Stimulated activated naive CD8-positive, alpha-beta T cell treated with anti-CD3 and anti-CD28 coated beads, Interleukin-15, Interleukin-2, amounts not matched to agents 100 U/mL and 50 U/mL, for 24 hours (primary cell): ENCODE results near the gene FBXL13.
"Not testable (repeated sequence)": the region's sequence is repeated elsewhere in the genome, so short reads cannot be mapped to it uniquely, and the experiment has no call there.

Experiments used
- ATAC-seq: fragments of 150-1000 bp; cut with Tn5 transposase; one replicate; pipeline ENCODE4 v1.10.0; 2021
- DNase-seq: peaks from one replicate; pipeline ENCODE4 v3.0.0; 2021

Gene FBXL13

GRCh38 chr7:102982235-102982634 is 92.4 kb downstream of the FBXL13 start:
- ATAC-seq: no peak

GRCh38 chr7:102981451-102981850 is 93.1 kb downstream of the FBXL13 start:
- DNase-seq (no peak), ATAC-seq (no peak)

More at GRCh38 chr7:102982235-102982634, 92.4 kb downstream of the FBXL13 start:
- no peak for DNase-seq

GRCh38 chr7:102979670-102980069 is 94.9 kb downstream of the FBXL13 start:
- DNase-seq (no peak), ATAC-seq (no peak)

- ATAC-seq (no peak), DNase-seq (no peak)
These were observed 96.3 kb downstream of the FBXL13 start for GRCh38 chr7:102978284-102978683.

GRCh38 chr7:102977586-102977985 is 97.0 kb downstream of the FBXL13 start:
- ATAC-seq, DNase-seq: not testable (repeated sequence)

GRCh38 chr7:102976493-102976892 is 98.1 kb downstream of the FBXL13 start:
- ATAC-seq (no peak), DNase-seq (no peak)

GRCh38 chr7:102975854-102976253 is 98.7 kb downstream of the FBXL13 start:
- no peak for ATAC-seq
- no peak for DNase-seq

- no peak for ATAC-seq
- DNase-seq: no peak
These were observed 100.0 kb downstream of the FBXL13 start for GRCh38 chr7:102974366-102975236.

GRCh38 chr7:102973096-102973802 is 101.3 kb downstream of the FBXL13 start:
- DNase-seq: no peak
- no peak for ATAC-seq

- no peak for DNase-seq
- no peak for ATAC-seq
These were observed 106.8 kb downstream of the FBXL13 start for GRCh38 chr7:102967798-102968197.

- no peak for ATAC-seq
- no peak for DNase-seq
These were observed 108.1 kb downstream of the FBXL13 start for GRCh38 chr7:102966465-102966864.

- not testable (repeated sequence) for DNase-seq, ATAC-seq
These were observed 112.6 kb downstream of the FBXL13 start for GRCh38 chr7:102961993-102962392.

- ATAC-seq, DNase-seq: not testable (repeated sequence)
These were observed 116.6 kb downstream of the FBXL13 start for GRCh38 chr7:102958004-102958403.

- ATAC-seq, DNase-seq: not testable (repeated sequence)
These were observed 120.2 kb downstream of the FBXL13 start for GRCh38 chr7:102954359-102954758.

GRCh38 chr7:102953406-102953805 is 121.2 kb downstream of the FBXL13 start:
- no peak for ATAC-seq
- DNase-seq: no peak

GRCh38 chr7:102951839-102952238 is 122.8 kb downstream of the FBXL13 start:
- DNase-seq: no peak
- no peak for ATAC-seq

- DNase-seq (no peak), ATAC-seq (no peak)
These were observed 130.4 kb downstream of the FBXL13 start for GRCh38 chr7:102944241-102944640.

GRCh38 chr7:102943423-102944169 is 131.0 kb downstream of the FBXL13 start:
- DNase-seq: no peak
- no peak for ATAC-seq

- DNase-seq (no peak), ATAC-seq (no peak)
These were observed 131.7 kb downstream of the FBXL13 start for GRCh38 chr7:102942868-102943267.

- ATAC-seq: no peak
These were observed 132.3 kb downstream of the FBXL13 start for GRCh38 chr7:102942181-102942866.

GRCh38 chr7:102938679-102939078 is 135.9 kb downstream of the FBXL13 start:
- ATAC-seq (no peak), DNase-seq (no peak)

More at GRCh38 chr7:102942181-102942866, 132.3 kb downstream of the FBXL13 start:
- DNase-seq: no peak
